ENCODE results near the gene SLC35A3.

SLC35A3 gene

DNA sequence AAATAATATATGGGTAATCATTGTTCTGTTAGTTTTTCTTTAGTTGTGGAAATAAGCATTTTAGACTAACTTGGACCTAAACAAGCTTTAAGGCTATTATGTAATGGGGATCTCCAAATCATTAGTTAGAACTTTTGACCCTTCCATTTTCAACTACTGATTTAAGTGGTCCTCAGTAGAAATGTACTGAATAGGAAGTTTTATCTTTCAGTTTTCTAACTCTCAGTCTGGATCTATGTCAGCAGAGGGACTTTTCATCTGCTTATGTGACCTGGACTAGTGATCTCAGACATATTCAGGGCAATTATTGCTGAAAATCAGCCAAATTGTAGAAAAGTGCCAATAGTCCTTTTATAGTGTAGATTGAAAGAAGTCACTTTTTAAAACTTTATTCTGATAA, 106.9 kb downstream of the SLC35A3 start:
- DNase-seq (ENCODE audit: low read depth in 3 of 3): no peak

- DNase-seq (ENCODE audit: low read depth in 3 of 3): no peak
Observed at GRCh38 chr1:100077531-100077930, 107.7 kb downstream of the SLC35A3 start.

DNA sequence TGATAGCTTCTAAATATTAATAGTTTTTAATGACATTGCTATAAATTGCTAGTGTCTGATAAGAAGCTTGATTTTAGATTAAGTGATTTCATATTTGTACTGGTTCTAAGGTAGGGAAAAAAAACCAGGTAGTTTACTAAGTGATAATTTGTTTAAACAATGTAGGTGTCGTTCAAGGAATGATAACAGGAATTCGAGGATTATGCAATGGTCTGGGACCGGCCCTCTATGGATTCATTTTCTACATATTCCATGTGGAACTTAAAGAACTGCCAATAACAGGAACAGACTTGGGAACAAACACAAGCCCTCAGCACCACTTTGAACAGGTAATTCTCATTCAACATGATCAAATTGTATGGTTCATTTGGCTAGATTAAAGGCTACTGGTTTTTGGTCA, 110.5 kb downstream of the SLC35A3 start:
- no peak for DNase-seq (ENCODE audit: low read depth in 3 of 3)
